H9 (cell line): ENCODE results near the gene CLMP. TPM values are rescaled to one million over a fixed set of nuclear protein-coding genes. Genes with fewer than 3 reads are reported as not detected.
A peak's percentile ranks its signal among the peaks of the same experiment; 100 is the strongest.

Experiments
- DNase-seq: peaks from one replicate; pipeline ENCODE4 v3.0.0-alpha.2; 2017
- H2AFZ ChIP-seq: one replicate; pipeline ENCODE4 v1.6.1; 2013; ENCODE audit warnings: mild to moderate bottlenecking, low read length, control low read depth, moderate library complexity
- H2AK5ac ChIP-seq: 2 replicates; pipeline ENCODE4 v1.6.1; 2013; ENCODE audit warnings: low read length, control low read depth, mixed read lengths; ENCODE audit not compliant: insufficient read length
- H2BK120ac ChIP-seq: one replicate; pipeline ENCODE4 v1.6.1; 2013; ENCODE audit warnings: low read depth, mild to moderate bottlenecking, low read length, control low read depth, inconsistent platforms; ENCODE audit not compliant: poor library complexity, severe bottlenecking
- H2BK12ac ChIP-seq: 2 replicates; pipeline ENCODE4 v1.6.1; 2013; ENCODE audit warnings: low read length, control low read depth, mixed read lengths, low read depth; ENCODE audit not compliant: insufficient read length
- H2BK15ac ChIP-seq: 2 replicates; pipeline ENCODE4 v1.6.1; 2013; ENCODE audit warnings: low read depth, low read length, control low read depth
- H2BK20ac ChIP-seq: one replicate; pipeline ENCODE4 v1.6.1; 2013; ENCODE audit warnings: low read depth, mild to moderate bottlenecking, low read length, control low read depth, inconsistent platforms; ENCODE audit not compliant: poor library complexity, severe bottlenecking
- H2BK5ac ChIP-seq: 2 replicates; pipeline ENCODE4 v1.6.1; 2013; ENCODE audit warnings: low read length, control low read depth, mixed read lengths; ENCODE audit not compliant: insufficient read length
- H3K14ac ChIP-seq: 2 replicates; pipeline ENCODE4 v1.6.1; 2013; ENCODE audit warnings: low read length, control low read depth; ENCODE audit not compliant: insufficient read depth
- H3K18ac ChIP-seq: 2 replicates; pipeline ENCODE4 v1.6.1; 2013; ENCODE audit warnings: low read depth, mild to moderate bottlenecking, mixed read lengths, low read length, control low read depth; ENCODE audit not compliant: insufficient read length
- H3K23ac ChIP-seq: 2 replicates; pipeline ENCODE4 v1.6.1; 2013; ENCODE audit warnings: low read length, control low read depth, mixed read lengths, low read depth; ENCODE audit not compliant: insufficient read length
- H3K23me2 ChIP-seq: 2 replicates; pipeline ENCODE4 v1.6.1; 2013; ENCODE audit warnings: low read depth, mild to moderate bottlenecking, mixed read lengths, low read length, control low read depth; ENCODE audit not compliant: insufficient read length, poor library complexity, severe bottlenecking
- H3K27ac ChIP-seq: 2 replicates; pipeline ENCODE4 v1.5.1; 2013; ENCODE audit warnings: low read length, control low read depth, mixed read lengths, low read depth; ENCODE audit not compliant: insufficient read length
- H3K27me3 ChIP-seq: 2 replicates; pipeline ENCODE4 v1.6.1; 2013; ENCODE audit warnings: low read length, control low read depth, inconsistent platforms; ENCODE audit not compliant: insufficient read depth
- H3K4ac ChIP-seq: 2 replicates; pipeline ENCODE4 v1.6.1; 2013; ENCODE audit warnings: low read depth, mild to moderate bottlenecking, control low read depth, inconsistent platforms, low read length, moderate library complexity
- H3K4me1 ChIP-seq: 2 replicates; pipeline ENCODE4 v1.6.1; 2013; ENCODE audit warnings: low read length, control low read depth, inconsistent platforms; ENCODE audit not compliant: insufficient read depth
- H3K4me2 ChIP-seq: 2 replicates; pipeline ENCODE4 v1.6.1; 2013; ENCODE audit warnings: low read length, control low read depth, mixed read lengths; ENCODE audit not compliant: insufficient read length, insufficient read depth
- H3K56ac ChIP-seq: 2 replicates; pipeline ENCODE4 v1.6.1; 2013; ENCODE audit warnings: low read depth, mild to moderate bottlenecking, mixed read lengths, low read length, control low read depth; ENCODE audit not compliant: insufficient read length
- H3K79me1 ChIP-seq: 2 replicates; pipeline ENCODE4 v1.6.1; 2013; ENCODE audit warnings: low read depth, mild to moderate bottlenecking, moderate library complexity, low read length, control low read depth, inconsistent platforms; ENCODE audit not compliant: insufficient read depth, poor library complexity, severe bottlenecking
- H3K79me2 ChIP-seq: 2 replicates; pipeline ENCODE4 v1.6.1; 2013; ENCODE audit warnings: low read length, control low read depth, inconsistent platforms; ENCODE audit not compliant: insufficient read depth
- H3K9ac ChIP-seq: 2 replicates; pipeline ENCODE4 v1.6.1; 2013; ENCODE audit warnings: low read length, control low read depth, mixed read lengths; ENCODE audit not compliant: insufficient read length; ENCODE audit errors: extremely low read depth
- H3K9me3 ChIP-seq: one replicate; pipeline ENCODE4 v1.6.1; 2013; ENCODE audit warnings: low read depth, low read length, inconsistent platforms; ENCODE audit not compliant: control insufficient read depth
- H3T11ph ChIP-seq: one replicate; pipeline ENCODE4 v1.6.1; 2013; ENCODE audit warnings: mild to moderate bottlenecking, low read length, control low read depth, inconsistent platforms
- H4K20me1 ChIP-seq: one replicate; pipeline ENCODE4 v1.6.1; 2013; ENCODE audit not compliant: control insufficient read depth, insufficient read length, insufficient read depth
- H4K5ac ChIP-seq: 2 replicates; pipeline ENCODE4 v1.6.1; 2013; ENCODE audit warnings: low read depth, mild to moderate bottlenecking, mixed read lengths, low read length, control low read depth; ENCODE audit not compliant: insufficient read length
- H4K8ac ChIP-seq: replicated peaks from 2 replicates; pipeline ENCODE4 v1.6.1; 2013; ENCODE audit warnings: low read length, control low read depth, mixed read lengths, low read depth; ENCODE audit not compliant: insufficient read length
- H4K91ac ChIP-seq: 2 replicates; pipeline ENCODE4 v1.6.1; 2013; ENCODE audit warnings: low read depth, mild to moderate bottlenecking, moderate library complexity, mixed read lengths, low read length, control low read depth; ENCODE audit not compliant: insufficient read length
- H3K27ac Mint-ChIP-seq, 3 experiments: 2 replicates in 2 of 3; 3 replicates in 1 of 3; pipeline ENCODE4 v1.8.0; 2020 to 2021; ENCODE audit warnings: mixed read lengths in 3 of 3, mild to moderate bottlenecking in 1 of 3, moderate library complexity in 1 of 3
- H3K27me3 Mint-ChIP-seq: 2 replicates; pipeline ENCODE4 v1.8.0; 2021; ENCODE audit warnings: low read depth, mild to moderate bottlenecking, moderate library complexity, mixed read lengths
- H3K36me3 Mint-ChIP-seq, 3 experiments: 2 replicates in 2 of 3; 3 replicates in 1 of 3; pipeline ENCODE4 v1.8.0; 2020 to 2021; ENCODE audit warnings: low read depth in 3 of 3, mixed read lengths in 3 of 3; ENCODE audit not compliant: insufficient read depth in 1 of 3
- H3K4me1 Mint-ChIP-seq, 2 experiments: 2 replicates each; pipeline ENCODE4 v1.8.0; 2020; ENCODE audit warnings: mixed read lengths in 2 of 2
- H3K4me3 Mint-ChIP-seq, 2 experiments: 2 replicates in 1 of 2; 3 replicates in 1 of 2; pipeline ENCODE4 v1.8.0; 2020 to 2021; ENCODE audit warnings: mild to moderate bottlenecking in 2 of 2, mixed read lengths in 2 of 2, moderate library complexity in 1 of 2
- H3K9me3 Mint-ChIP-seq, 2 experiments: 2 replicates in 1 of 2; 3 replicates in 1 of 2; pipeline ENCODE4 v1.8.0; 2020; ENCODE audit warnings: mild to moderate bottlenecking in 2 of 2, mixed read lengths in 2 of 2, moderate library complexity in 1 of 2
- WGBS: extraction: QIAGEN DNeasy Blood & Tissue Kit; methylation state at CpG from one replicate; pipeline ENCODE4 v1.1.7; 2013; ENCODE audit warnings: missing lambda C conversion rate, low lambda C conversion rate, mixed read lengths; ENCODE audit not compliant: insufficient read length; ENCODE audit errors: extremely low coverage; 5-methylcytosine and 5-hydroxymethylcytosine counted together
- total RNA-seq: library from RNA; stranded (reverse); gene quantifications from 2 replicates; pipeline ENCODE4 v1.2.1, GENCODE V29; 2021
- TF ChIP-seq, protein P1 (sequence below): fragments of 200-600 bp; sonication (generic); conservative IDR thresholded peaks from 3 replicates; pipeline ENCODE4 v1.8.0; 2021; ENCODE audit warnings: antibody characterized with exemption, mild to moderate bottlenecking

The CLMP gene
- total RNA-seq, 1 experiment from 2014 or later: 13.8 TPM

DNA sequence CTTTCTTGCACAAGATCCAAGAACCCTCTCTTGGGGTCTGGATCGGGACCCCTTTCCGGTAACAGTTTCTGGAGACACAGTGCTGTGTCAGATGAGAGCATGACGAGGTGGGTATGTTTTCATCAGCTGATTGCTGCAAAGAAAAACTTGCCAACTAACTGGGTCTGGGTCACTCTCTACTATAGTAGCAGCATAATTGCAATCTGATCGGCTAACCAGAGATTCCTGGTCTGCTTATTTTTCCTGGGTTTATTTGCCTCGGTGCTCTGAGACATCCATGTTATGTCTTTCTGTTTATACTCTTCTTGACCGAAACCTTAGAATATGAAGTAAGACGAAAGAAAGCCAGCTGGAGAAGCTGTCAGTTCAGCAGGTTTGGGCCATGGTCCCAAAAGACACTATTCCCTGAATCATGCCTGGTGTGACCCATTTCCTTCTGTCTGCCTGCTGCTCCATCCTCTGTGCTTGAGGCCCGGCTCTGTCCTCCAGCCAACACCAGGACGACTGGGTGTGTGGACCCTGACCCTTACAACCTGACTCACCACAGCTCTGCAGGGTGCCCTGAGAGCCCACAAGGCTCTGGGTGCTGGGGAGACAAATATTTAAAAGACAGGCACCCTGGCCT, 24.1 kb upstream of the CLMP start:
- no peak overlapping the region for H2AK5ac ChIP-seq
- no peak overlapping the region for H3K18ac ChIP-seq
- no peak overlapping the region for H4K8ac ChIP-seq
- no peaks in the 10 kb centered on the region for H3K9me3 ChIP-seq
- peaks cover 6 to 10% of the 10 kb centered on the region in 2 experiments; a peak in 4 of 5 replicates for H3K9me3 Mint-ChIP-seq
- DNase-seq: no peak
- no peaks in the 10 kb centered on the region for H3K79me2 ChIP-seq
- no CpG with 5 or more reads among the region's 9 CpGs for WGBS
- no peak overlapping the region for H3K56ac ChIP-seq
- H3K4me2 ChIP-seq: no peak overlapping the region
- peak overlapping the region; percentile 4 for H2BK12ac ChIP-seq
- no peak overlapping the region for H2BK120ac ChIP-seq
- H3K27ac ChIP-seq: no peak overlapping the region
- no peaks in the 10 kb centered on the region for H3K27me3 ChIP-seq
- no peak overlapping the region for H3K4ac ChIP-seq
- H3K27ac Mint-ChIP-seq: peak overlapping the region in 2 of 3 experiments; percentile 40 to 73; a peak in 5 of 7 replicates
- no peak overlapping the region for H2BK15ac ChIP-seq
- H4K20me1 ChIP-seq: no peaks in the 10 kb centered on the region
- no peak overlapping the region for H3K4me3 Mint-ChIP-seq
- no peak overlapping the region for H3K9ac ChIP-seq
- no peak overlapping the region for H2BK5ac ChIP-seq
- H3K36me3 Mint-ChIP-seq: peaks cover 0 to 5% (median 0%) of the 10 kb centered on the region in 3 experiments; a peak in 3 of 7 replicates
- TF ChIP-seq, protein P1, sequence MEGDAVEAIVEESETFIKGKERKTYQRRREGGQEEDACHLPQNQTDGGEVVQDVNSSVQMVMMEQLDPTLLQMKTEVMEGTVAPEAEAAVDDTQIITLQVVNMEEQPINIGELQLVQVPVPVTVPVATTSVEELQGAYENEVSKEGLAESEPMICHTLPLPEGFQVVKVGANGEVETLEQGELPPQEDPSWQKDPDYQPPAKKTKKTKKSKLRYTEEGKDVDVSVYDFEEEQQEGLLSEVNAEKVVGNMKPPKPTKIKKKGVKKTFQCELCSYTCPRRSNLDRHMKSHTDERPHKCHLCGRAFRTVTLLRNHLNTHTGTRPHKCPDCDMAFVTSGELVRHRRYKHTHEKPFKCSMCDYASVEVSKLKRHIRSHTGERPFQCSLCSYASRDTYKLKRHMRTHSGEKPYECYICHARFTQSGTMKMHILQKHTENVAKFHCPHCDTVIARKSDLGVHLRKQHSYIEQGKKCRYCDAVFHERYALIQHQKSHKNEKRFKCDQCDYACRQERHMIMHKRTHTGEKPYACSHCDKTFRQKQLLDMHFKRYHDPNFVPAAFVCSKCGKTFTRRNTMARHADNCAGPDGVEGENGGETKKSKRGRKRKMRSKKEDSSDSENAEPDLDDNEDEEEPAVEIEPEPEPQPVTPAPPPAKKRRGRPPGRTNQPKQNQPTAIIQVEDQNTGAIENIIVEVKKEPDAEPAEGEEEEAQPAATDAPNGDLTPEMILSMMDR: no peak
- H3K14ac ChIP-seq: no peak overlapping the region
- no peak overlapping the region for H3T11ph ChIP-seq
- peaks cover 2% of the 10 kb centered on the region; the same call in 1 of the 2 replicates for H3K4me1 ChIP-seq
- H4K91ac ChIP-seq: no peak overlapping the region
- no peaks in the 10 kb centered on the region for H3K79me1 ChIP-seq
- no peak overlapping the region for H2BK20ac ChIP-seq
- H4K5ac ChIP-seq: no peak overlapping the region
- no peaks in the 10 kb centered on the region for H3K23me2 ChIP-seq
- 0 out of 2 replicates have a peak, but pooled peaks cover 2% of the 10 kb centered on the region for H3K27me3 Mint-ChIP-seq
- peaks cover 25% of the 10 kb centered on the region in 2 experiments for H3K4me1 Mint-ChIP-seq
- peak overlapping the region; percentile 33 for H2AFZ ChIP-seq
- no peak overlapping the region for H3K23ac ChIP-seq
